Measurements from ENCODE around the gene BCL2L13.
"Not testable (repeated sequence)": the region's sequence is repeated elsewhere in the genome, so short reads cannot be mapped to it uniquely, and the experiment has no call there.

BCL2L13 gene, protein sequence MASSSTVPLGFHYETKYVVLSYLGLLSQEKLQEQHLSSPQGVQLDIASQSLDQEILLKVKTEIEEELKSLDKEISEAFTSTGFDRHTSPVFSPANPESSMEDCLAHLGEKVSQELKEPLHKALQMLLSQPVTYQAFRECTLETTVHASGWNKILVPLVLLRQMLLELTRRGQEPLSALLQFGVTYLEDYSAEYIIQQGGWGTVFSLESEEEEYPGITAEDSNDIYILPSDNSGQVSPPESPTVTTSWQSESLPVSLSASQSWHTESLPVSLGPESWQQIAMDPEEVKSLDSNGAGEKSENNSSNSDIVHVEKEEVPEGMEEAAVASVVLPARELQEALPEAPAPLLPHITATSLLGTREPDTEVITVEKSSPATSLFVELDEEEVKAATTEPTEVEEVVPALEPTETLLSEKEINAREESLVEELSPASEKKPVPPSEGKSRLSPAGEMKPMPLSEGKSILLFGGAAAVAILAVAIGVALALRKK

DNA sequence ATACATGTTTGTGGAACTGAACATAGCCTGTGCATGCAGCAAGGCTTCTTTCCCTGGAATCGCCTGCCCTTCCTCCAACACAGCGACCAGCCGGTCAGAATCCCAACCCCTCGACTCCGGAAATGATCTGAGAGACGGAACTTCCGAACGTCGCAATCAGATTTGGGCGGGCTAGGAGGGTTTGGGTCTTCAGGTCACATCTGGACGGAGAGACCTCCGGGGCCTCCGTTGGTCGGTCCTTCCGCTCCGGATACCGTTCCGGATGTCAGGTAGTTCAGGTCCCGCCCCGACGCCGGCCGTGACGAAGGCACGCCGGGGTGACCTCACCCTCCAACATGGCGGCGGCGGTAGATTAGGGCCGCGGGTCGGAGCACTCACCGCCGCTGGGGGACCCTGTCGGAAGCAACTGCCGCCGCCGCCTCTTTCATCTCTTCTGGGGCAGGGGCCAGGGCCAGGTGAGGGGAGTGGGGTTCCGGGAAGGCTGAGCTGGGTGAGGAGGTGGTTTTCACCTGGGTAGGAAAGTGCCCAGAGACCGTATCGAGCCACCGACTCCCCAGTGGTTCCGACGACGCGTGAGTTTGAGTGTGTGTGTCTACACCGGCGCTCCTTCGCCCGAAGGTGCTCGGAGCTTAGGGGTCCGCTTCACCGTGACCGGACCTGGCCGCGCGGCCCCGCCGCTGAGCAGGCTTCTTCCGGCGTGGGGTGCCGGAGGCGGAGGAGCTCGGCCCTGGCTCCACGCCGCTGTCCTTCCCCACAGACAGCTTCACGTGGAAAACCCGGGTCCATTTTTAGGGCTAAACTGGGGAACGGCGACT lies at the start of gene BCL2L13:
Gene BCL2L13, plus strand, starts transcription at position 326 of the 815 bp plus-strand sequence. CDS start 16,955 bp downstream, outside the sequence.
- peak; percentile 66 for DNase-seq

DNA sequence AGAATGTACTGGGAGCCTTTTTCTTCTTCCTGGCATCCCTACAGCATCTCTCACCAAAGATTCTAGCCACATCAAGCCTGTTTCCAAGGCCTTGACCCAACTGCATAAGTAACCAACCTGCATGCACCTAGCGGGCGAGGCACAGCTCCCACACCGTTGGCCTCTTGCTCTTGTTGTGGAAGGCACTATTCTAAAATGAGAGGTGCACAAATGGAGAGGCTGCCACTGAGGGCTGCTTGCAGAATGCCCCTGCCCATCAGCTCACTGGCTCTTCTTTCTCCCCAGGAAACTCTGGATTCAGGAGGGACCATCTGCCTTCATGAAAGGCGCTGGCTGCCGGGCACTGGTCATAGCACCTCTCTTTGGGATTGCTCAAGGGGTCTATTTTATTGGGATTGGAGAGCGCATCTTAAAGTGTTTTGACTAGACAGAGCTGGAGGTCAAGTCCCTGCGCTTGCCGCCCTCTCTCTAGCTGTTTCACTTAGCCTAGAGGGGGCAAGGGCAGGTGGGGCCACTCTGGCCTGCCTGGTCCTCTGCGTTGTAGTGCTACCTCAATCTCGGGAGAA lies 48.7 kb upstream of the BCL2L13 start:
- no peak for DNase-seq

DNA sequence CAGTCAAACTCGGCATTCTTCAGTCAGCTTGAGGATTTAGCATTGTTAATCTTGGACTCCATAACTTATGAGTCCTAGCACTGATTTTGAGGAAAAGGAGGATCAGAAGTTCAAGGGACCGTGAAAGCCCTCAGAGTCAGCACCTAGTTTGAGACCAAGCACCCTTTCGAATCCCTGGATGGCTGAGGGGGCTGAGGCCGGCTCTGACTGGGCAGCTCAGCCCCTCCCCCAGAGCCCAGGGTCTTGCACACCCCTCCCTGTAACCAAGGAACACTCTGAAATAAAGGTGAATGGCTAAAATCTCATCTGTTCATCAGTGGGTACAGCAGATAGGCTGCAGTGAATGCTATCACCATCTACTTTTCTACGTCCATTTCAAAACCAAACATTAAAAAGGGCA lies 48.0 kb upstream of the BCL2L13 start:
- no peak for DNase-seq

DNA sequence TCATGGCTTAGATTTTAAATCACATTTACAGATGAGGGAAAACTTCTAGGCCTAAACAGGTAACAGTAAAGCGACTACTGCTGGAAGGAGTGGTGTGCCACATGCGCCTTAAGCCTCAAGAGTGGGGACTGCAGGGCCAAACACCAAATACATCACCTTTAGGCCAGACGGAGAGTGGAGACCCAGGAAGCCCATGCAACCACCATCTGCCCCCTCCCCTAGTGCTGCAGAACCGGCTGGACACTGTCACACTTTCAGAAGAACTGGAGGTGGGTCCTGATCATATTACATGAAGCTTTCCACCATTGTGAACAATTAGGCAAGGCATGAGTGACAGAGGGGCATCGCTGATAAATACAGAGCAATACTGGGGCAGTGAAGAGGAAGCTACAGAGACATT lies 46.4 kb upstream of the BCL2L13 start:
- no peak for DNase-seq

DNA sequence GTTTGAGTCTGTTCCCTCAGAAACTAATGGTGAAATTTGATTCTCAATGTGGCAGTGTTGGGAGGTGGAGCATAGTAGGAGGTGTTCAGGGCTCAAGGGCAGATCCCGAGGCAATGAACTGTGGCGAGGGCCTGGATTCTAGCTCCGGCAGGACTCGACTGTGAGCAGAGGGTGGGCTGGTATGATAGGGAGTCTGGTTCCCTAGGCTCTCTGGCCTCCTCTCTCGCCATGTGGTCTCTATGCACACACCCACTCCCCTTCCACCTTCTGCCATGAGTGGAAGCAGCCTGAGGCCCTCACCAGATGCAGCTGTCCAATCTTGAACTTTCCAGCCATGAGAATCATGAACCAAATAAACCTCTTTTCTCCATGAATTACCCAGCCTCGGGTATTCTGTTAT lies 42.3 kb upstream of the BCL2L13 start:
- DNase-seq: no peak

DNA sequence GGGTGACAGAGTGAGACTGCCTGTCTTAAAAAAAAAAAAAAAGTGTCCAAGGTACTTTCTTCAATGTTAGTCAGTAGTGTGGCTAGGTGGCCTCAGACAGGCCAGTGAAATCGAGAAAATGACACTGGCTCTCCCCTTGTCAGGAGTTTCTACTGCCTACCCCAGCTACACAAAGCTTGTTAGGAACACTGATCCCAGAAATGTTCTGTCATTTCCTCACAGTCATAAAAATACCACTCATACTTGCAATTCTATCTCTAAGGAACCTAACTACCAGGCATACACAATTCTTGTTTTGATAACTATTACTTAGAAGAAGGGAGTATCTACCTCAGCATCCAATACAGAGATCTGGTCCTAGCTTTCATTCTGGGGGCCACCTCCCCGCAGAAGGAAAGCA lies 41.3 kb upstream of the BCL2L13 start:
- no peak for DNase-seq

DNA sequence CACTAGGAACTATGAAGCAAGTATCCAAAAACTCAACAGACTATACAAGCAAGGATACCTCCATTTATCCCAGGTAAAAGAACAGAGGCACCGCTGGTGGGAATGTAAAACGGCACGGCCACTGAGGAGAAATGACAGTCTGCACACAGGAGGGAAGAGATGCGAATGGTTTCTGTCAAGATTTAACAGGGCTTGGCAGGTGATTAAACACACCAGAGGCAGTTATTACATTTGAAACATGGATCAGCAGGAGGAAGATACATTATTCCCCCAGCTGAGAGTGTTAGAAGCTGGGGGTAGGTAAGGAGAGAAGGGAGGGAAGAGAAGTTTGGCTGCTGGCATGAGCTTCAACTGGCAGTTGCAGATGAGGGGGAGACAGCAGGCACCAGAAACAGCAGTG lies 40.2 kb upstream of the BCL2L13 start:
- DNase-seq: no peak

DNA sequence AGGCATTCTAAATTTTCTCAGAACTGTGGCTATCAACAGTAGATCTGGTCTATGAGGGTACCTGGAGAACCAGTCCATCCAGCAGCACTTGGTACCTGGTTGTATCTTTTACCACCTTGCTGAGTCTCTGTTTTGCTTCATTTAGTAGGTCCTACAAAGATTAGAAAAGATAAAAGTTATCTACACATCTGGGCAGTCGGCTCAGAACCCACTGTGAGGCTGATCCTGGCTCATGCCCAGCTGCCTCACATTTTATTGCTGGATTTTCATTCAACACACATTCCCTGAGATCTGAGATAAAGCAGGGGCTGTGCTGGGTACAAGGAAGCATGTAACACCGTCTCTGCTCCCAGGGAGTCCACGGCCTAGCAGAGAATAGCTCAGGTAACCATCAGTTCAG lies 37.5 kb upstream of the BCL2L13 start:
- DNase-seq: no peak

DNA sequence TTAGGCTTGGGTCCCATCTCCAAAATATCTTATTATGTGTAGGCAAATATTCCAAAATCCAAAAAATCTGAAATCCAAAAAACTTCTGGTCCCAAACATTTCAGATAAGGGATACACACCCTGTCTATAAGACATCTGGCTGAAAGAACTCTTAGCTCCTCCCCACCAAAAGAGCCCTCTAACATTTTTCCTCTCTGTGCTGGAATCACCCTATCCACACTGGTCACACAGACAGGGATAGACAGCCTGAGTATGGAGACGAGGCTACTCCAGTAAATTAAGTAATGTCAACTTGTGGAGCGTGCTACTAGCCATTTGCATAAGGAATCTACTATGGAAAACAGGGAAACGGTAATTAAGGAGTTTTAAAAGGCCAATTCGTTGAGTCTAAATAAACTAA lies 34.9 kb upstream of the BCL2L13 start:
- DNase-seq: no peak

DNA sequence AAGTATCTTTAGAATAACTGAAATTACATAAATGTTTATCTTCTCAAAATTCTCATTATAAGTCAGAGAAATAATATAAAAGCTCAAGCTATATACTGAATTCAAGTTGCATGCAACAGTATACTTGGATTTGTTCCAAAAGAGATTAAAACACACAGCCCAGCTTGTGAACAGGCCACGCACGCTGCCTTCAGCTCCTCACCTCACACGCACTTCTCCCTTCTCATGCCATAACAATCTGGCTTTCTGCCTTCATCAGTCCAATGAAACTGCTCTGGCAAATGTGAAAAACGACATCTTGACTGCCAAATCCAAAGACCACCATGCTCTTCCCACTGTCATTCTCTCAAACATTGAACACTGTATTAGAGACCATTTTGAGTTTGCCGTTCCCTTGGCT lies 32.1 kb upstream of the BCL2L13 start:
- DNase-seq: no peak

DNA sequence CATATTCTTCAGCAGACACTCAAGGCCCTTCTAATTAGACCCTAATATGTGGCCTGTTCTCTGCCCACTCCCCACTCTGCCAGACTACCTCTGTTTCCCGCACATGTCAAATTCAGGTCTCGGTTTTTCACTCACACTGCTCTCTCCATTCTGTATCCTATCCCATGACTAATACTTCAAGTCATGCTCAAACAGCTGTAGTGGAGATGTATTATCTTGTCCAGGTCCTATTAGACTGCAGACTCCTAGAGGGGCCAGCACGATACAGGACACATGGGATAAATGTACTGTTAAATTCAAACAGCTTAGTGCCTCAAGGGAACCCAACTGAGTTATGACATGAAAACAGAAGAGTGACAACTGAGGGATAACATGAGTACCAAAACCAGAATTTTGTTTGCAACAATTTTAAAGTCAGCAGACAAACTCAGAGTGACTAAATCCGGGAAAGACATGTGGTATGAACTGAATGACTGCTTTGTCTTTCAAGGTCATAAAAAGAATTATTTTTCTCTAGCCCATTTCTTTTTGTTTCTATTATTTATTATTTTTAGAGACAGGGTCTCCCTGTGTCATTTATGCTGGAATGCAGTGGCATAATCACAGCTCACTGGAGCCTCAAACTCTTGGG lies 30.6 kb upstream of the BCL2L13 start:
- no peak for DNase-seq

DNA sequence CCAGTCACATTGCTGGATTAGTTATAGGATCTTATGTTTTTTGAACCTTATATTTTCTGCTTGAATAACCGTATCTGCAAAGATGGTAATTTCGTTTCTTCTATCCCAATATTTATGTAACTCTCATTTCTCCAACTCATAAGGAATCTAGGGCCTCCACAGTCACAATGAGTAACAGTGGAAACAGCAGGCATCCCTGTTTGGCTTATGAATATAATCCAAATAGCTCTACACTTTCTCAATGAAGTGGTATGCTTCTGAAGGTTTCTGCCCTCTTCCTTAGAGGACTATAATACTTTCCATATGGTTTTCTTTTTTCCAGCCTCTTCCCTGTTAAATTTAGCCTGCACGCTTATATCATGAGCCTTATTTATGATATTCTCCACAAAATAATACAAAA lies 26.5 kb upstream of the BCL2L13 start:
- DNase-seq: no peak

DNA sequence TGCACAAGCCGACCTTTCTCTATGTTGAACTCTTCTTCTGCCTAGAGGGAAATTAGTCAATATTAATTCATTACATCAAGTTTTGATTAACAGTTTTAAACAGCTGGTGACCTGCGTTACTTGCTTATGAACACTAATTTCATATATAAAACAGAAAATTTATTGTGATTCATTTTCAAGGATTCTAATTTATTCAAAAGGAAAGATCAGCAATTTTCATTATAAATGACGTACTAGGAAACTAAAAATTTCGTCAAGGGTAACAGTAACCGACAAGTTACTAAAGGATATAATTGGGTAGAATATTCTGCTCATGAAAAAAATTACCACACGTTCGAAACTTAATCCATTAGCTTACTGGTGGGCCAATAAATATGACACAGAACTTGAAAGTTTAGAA lies 25.3 kb upstream of the BCL2L13 start:
- DNase-seq: no peak

DNA sequence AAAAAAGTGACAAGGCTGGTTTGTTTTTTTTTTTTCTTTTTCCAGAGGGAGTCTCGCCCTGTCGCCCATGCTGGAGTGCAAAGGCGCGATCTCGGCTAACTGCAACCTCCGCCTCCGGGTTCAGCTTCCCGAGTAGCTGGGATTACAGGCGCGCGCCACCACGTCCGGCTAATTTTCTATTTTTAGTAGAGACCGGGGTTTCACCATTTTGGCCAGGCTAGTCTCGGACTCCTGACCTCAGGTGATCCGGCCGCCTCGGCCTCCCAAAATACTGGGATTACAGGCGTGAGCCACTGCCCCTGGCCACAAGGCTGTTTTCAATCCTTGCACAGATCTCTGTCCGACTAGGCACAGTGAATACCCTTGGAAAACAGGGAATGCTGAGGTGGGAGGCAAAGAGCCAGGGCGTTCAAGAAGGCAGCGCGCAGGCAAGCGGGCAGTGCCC lies 10.6 kb upstream of the BCL2L13 start:
- DNase-seq: no peak

DNA sequence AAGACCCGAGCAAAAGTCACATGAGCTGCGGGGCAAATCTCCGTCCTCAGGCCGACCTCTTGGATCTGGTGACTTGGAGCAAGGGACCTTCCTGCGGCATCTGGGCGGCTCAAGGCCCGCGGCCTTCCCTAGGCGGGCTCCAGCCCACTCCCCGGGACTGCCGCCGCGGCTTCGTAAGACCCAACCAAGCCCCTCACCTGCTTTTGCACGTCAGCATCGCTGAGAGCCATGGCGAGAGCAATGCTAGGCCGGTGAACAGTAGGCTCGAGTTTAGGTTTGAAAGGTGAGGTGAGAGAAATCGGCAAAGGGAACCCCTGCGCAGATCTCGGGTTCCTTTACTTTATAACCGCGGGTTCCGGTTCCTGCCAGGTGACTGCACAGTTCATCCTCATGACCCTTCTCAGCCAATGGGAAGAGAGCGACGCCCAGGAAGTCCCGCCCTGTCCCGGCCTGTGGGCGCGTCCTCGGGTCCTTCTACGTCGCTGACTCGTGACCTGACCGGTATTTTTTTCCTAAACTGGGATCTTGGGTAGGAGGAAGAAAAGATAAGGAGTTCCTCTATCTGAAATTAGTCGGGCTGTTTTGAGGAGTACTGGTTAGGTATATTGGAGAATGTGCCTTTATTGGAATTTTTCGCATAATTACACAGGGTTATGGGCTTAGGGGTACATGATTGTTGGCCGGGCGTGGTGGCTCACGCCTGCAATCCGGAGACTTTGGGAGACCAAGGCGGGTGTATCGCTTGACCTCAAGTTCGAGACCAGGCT lies 10.0 kb upstream of the BCL2L13 start, which contains the start of gene ATP6V1E1:
Gene ATP6V1E1, minus strand, starts transcription at position 344 of the 767 bp plus-strand sequence. Its CDS starts 114 bp downstream, at position 230.
- DNase-seq: peak; percentile 73

DNA sequence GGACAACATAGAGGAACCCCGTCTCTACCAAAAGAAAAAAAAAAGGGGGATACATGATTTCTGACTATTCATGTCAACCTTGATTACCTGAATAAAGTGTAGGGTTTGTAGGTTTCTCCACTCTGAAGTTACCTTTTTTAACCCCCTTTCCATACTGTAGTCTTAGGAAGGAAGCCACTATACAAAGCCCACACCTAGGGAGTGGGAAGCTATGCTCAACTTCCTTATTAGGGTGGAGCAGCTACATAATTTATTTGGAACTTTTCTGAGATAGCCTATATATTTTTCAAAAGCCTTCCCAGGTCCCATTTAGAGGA lies 9.4 kb upstream of the BCL2L13 start:
- DNase-seq: no peak

DNA sequence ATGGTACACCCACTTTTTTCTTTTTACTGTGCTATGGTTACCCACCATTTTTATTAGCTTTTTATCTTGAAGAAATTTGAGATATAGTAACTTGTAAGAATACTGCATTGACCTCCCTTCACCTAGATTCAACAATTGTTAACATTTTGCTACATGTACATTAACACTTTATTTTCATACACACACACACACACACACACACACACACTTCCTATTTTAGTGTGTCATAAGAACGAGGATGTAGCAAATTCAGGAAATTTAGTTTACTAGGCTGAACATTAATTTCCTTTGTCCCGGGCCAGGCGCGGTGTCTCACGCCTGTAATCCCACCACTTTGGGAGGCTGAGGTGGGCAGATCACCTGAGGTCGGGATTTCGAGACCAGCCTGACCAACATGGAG lies 8.9 kb upstream of the BCL2L13 start:
- DNase-seq: no peak

DNA sequence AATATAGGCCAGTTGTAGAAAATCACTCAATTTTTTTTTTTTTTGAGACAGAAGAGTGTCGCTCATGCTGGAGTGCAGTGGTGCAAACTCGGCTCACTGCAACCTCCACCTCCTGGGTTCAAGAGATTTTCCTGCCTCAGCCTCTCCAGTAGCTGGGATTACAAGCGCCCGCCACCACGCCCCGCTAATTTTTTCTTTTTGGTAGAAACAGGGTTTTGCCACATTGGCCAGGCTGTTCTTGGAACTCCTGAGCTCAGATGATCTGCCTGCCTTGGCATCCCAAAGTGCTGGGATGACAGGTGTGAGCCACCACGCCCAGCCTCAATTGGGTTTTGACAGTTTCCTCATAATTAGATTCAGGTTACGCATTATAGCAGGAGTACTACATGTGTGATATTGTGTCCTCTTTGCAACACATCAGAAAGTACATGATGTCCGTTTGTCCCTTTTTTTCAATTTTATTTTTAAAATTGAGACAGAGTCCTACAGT lies 7.4 kb upstream of the BCL2L13 start:
- DNase-seq: no peak

DNA sequence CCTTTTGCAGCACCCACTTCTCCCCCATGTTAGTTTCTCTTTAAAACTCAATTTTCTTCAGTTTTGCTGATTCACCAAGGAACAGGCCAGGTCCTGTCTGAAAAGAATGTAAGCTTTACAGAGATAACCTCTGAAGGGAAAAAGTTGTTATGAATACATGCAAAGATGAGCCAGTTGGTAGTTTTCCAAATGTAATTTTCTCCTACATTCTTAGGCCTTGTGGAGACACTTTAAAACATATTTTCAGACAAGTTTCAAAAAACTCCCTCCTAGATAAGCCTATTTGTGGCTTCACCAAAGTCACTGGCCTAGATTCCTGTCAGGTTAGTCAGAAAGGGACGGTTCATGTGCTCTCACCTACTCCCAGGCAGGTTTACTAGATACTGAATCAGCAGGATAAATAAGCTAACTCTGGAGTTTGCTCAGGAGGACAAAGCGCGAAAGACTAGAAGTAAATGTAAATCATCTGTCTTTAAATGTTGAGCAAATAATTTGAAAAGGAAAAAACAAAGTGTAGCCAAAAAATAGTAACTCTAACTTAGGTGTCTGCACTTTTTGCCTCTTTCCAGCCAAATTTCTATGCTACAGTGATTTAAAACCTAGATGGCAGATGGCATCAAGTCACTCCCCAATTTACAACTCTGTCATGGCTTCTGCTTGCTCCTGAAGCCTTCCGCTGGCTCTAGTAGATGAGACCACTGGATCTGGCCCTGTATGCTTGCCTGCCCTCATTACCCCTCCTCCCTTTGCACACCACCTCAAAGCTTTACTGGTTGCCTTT lies 5.2 kb upstream of the BCL2L13 start:
- DNase-seq: no peak

DNA sequence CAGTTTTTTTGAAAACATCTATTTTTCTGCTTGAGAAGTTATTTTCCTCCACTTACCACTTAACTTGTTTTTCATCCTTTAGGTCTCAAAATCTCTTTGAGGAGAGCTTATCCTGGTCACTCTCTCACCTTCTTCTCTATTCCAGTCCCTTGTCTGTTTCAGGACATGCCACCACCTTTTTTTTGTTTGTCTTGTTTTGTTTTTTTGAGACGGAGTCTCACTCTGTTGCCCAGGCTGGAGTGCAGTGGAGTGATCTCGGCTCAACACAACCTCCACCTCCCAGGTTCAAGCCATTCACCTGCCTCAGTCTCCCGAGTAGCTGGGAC lies 4.6 kb upstream of the BCL2L13 start:
- no peak for DNase-seq

DNA sequence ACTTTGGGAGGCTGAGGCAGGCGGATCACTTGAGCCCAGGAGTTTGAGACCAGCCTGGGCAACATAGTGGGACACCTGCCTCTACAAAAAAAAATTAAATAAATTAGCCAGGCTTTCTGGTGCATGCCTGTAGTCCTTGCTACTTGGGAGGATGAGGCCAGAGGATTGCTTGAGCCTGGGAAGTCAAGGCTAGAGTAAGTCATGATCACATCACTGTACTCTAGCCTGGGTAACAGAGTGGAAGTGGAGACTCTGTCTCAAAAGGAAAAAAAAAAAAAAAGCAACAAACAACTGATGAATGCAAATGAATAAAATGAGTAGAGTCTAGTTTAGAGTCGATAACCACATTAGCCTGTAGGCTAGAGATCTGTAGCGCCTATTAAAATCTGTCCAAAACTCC lies 3.9 kb upstream of the BCL2L13 start:
- DNase-seq: no peak

DNA sequence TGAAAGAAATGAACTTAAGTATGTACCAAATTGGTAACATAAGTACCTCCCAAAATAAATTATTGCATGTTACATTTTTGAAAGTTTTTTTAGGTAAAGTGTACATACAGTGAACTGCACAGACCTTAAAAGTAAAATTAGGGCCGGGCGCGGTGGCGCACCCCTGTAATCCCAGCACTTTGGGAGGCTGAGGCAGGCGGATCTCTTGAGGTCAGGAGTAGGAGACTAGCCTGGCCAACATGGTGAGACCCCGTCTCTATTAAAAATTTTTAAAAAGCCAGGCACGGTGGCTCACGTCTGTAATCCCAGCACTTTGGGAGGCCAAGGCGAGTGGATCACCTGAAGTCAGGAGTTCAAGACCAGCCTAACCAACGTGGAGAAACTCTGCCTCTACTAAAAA lies 1.7 kb upstream of the BCL2L13 start:
- DNase-seq: not testable (repeated sequence)

Measured in NCI-H526 treated with DMSO at 0.1 percent for 48 hours (cell line).